IPS-20b (cell line): ENCODE results near the gene HCLS1.

Source experiments
- H3K27ac ChIP-seq: one replicate; pipeline ENCODE4 v1.5.1; 2013; ENCODE audit warnings: low read length
- H3K27me3 ChIP-seq: 2 replicates; pipeline ENCODE4 v1.6.1; 2013; ENCODE audit warnings: mild to moderate bottlenecking, low read length, inconsistent platforms; ENCODE audit not compliant: insufficient read depth
- H3K36me3 ChIP-seq: 2 replicates; pipeline ENCODE4 v1.6.1; 2013; ENCODE audit warnings: low read depth, mild to moderate bottlenecking, inconsistent platforms, low read length, moderate library complexity; ENCODE audit not compliant: insufficient read depth
- H3K4me1 ChIP-seq: 2 replicates; pipeline ENCODE4 v1.6.1; 2013; ENCODE audit warnings: mild to moderate bottlenecking, control low read depth, inconsistent platforms, low read length, moderate library complexity; ENCODE audit not compliant: insufficient read depth
- H3K4me3 ChIP-seq: 2 replicates; pipeline ENCODE4 v1.5.1; 2013; ENCODE audit warnings: mild to moderate bottlenecking, low read length, inconsistent platforms
- H3K9ac ChIP-seq: 2 replicates; pipeline ENCODE4 v1.6.1; 2013; ENCODE audit warnings: low read depth, mild to moderate bottlenecking, inconsistent platforms, low read length, moderate library complexity
- H3K9me3 ChIP-seq: 2 replicates; pipeline ENCODE4 v1.6.1; 2013; ENCODE audit warnings: mild to moderate bottlenecking, low read depth, low read length, inconsistent platforms; ENCODE audit not compliant: insufficient read depth

The HCLS1 gene

GRCh38 chr3:121651684-121652083 is 9.0 kb downstream of the HCLS1 start:
- H3K4me1 ChIP-seq, result no peaks in the 10 kb centered on the region
- H3K27ac ChIP-seq, result no peak overlapping the region
- H3K4me3 ChIP-seq, result no peak overlapping the region
- H3K9ac ChIP-seq, result no peak overlapping the region
- no peaks in the 10 kb centered on the region for H3K36me3 ChIP-seq
- H3K27me3 ChIP-seq, result no peaks in the 10 kb centered on the region
- H3K9me3 ChIP-seq, result no peaks in the 10 kb centered on the region

- H3K27ac ChIP-seq, result no peak overlapping the region
- no peaks in the 10 kb centered on the region for H3K9me3 ChIP-seq
- H3K4me1 ChIP-seq, result no peaks in the 10 kb centered on the region
- no peak overlapping the region for H3K9ac ChIP-seq
- H3K4me3 ChIP-seq, result no peak overlapping the region
- no peaks in the 10 kb centered on the region for H3K36me3 ChIP-seq
- H3K27me3 ChIP-seq, result no peaks in the 10 kb centered on the region
Measured at GRCh38 chr3:121649645-121650044, 11.1 kb downstream of the HCLS1 start.

GRCh38 chr3:121648219-121648958 is 12.3 kb downstream of the HCLS1 start:
- peaks cover 5% of the 10 kb centered on the region for H3K4me1 ChIP-seq

GRCh38 chr3:121645054-121645453 is 15.6 kb downstream of the HCLS1 start:
- Histone ChIP-seq H3K27ac (no peak overlapping the region), H3K36me3 (no peaks in the 10 kb centered on the region), H3K4me3 (no peak overlapping the region), H3K9me3 (no peaks in the 10 kb centered on the region), H3K27me3 (no peaks in the 10 kb centered on the region), H3K9ac (no peak overlapping the region), H3K4me1 (peaks cover 8% of the 10 kb centered on the region)

More at GRCh38 chr3:121648219-121648958, 12.3 kb downstream of the HCLS1 start:
- no peaks in the 10 kb centered on the region for H3K9me3 ChIP-seq
- no peaks in the 10 kb centered on the region for H3K27me3 ChIP-seq
- no peaks in the 10 kb centered on the region for H3K36me3 ChIP-seq
- no peak overlapping the region for H3K4me3 ChIP-seq
- H3K9ac ChIP-seq, result no peak overlapping the region
- no peak overlapping the region for H3K27ac ChIP-seq

- Histone ChIP-seq H3K9ac (no peak overlapping the region), H3K36me3 (no peaks in the 10 kb centered on the region), H3K4me3 (no peak overlapping the region), H3K27ac (no peak overlapping the region), H3K9me3 (no peaks in the 10 kb centered on the region), H3K4me1 (peaks cover 11% of the 10 kb centered on the region), H3K27me3 (no peaks in the 10 kb centered on the region)
Measured at GRCh38 chr3:121642601-121643314, 17.9 kb downstream of the HCLS1 start.

- H3K9me3 ChIP-seq, result no peaks in the 10 kb centered on the region
- no peak overlapping the region for H3K4me3 ChIP-seq
- H3K27ac ChIP-seq, result no peak overlapping the region
- H3K36me3 ChIP-seq, result no peaks in the 10 kb centered on the region
- H3K4me1 ChIP-seq, result peaks cover 11% of the 10 kb centered on the region
- H3K9ac ChIP-seq, result no peak overlapping the region
- no peaks in the 10 kb centered on the region for H3K27me3 ChIP-seq
Measured at GRCh38 chr3:121641127-121641526, 19.6 kb downstream of the HCLS1 start.

GRCh38 chr3:121637922-121638321 is 22.8 kb downstream of the HCLS1 start:
- Histone ChIP-seq H3K4me1 (peaks cover 6% of the 10 kb centered on the region; the same call in 1 of the 2 replicates), H3K9me3 (no peaks in the 10 kb centered on the region), H3K9ac (no peak overlapping the region), H3K36me3 (no peaks in the 10 kb centered on the region), H3K27me3 (no peaks in the 10 kb centered on the region), H3K4me3 (no peak overlapping the region), H3K27ac (no peak overlapping the region)

GRCh38 chr3:121630355-121630754 is 30.3 kb downstream of the HCLS1 start:
- Histone ChIP-seq H3K9ac (no peak overlapping the region), H3K27ac (no peak overlapping the region), H3K4me1 (peaks cover 7% of the 10 kb centered on the region; the same call in 1 of the 2 replicates), H3K27me3 (no peaks in the 10 kb centered on the region), H3K9me3 (no peaks in the 10 kb centered on the region), H3K36me3 (no peaks in the 10 kb centered on the region), H3K4me3 (no peak overlapping the region)

- Histone ChIP-seq H3K4me3 (no peak overlapping the region), H3K9me3 (no peaks in the 10 kb centered on the region), H3K27me3 (no peaks in the 10 kb centered on the region), H3K4me1 (peaks cover 7% of the 10 kb centered on the region; the same call in 1 of the 2 replicates), H3K27ac (no peak overlapping the region), H3K9ac (no peak overlapping the region), H3K36me3 (no peaks in the 10 kb centered on the region)
Measured at GRCh38 chr3:121629601-121630000, 31.1 kb downstream of the HCLS1 start.

GRCh38 chr3:121627622-121628021 is 33.1 kb downstream of the HCLS1 start:
- Histone ChIP-seq H3K9ac (no peak overlapping the region), H3K27me3 (no peaks in the 10 kb centered on the region), H3K36me3 (no peaks in the 10 kb centered on the region), H3K4me1 (peaks cover 4% of the 10 kb centered on the region; the same call in 1 of the 2 replicates), H3K9me3 (no peaks in the 10 kb centered on the region), H3K27ac (no peak overlapping the region), H3K4me3 (no peak overlapping the region)

GRCh38 chr3:121627211-121627610 is 33.5 kb downstream of the HCLS1 start:
- Histone ChIP-seq H3K4me1 (peaks cover 4% of the 10 kb centered on the region; the same call in 1 of the 2 replicates), H3K36me3 (no peaks in the 10 kb centered on the region), H3K4me3 (no peak overlapping the region), H3K9ac (no peak overlapping the region), H3K27ac (no peak overlapping the region), H3K9me3 (no peaks in the 10 kb centered on the region), H3K27me3 (no peaks in the 10 kb centered on the region)

- H3K36me3 ChIP-seq, result no peaks in the 10 kb centered on the region
- H3K27me3 ChIP-seq, result no peaks in the 10 kb centered on the region
- peaks cover 4% of the 10 kb centered on the region; the same call in 1 of the 2 replicates for H3K4me1 ChIP-seq
- H3K4me3 ChIP-seq, result no peak overlapping the region
- no peak overlapping the region for H3K9ac ChIP-seq
- H3K27ac ChIP-seq, result no peak overlapping the region
- H3K9me3 ChIP-seq, result no peaks in the 10 kb centered on the region
Measured at GRCh38 chr3:121626495-121626894, 34.2 kb downstream of the HCLS1 start.
